ENCODE data around the gene SAT1. TPM values are rescaled to one million over a fixed set of nuclear protein-coding genes. Genes with fewer than 3 reads are reported as not detected.

Gene SAT1
- total RNA-seq, 1 donor from 2014 or later = 224 TPM

DNA sequence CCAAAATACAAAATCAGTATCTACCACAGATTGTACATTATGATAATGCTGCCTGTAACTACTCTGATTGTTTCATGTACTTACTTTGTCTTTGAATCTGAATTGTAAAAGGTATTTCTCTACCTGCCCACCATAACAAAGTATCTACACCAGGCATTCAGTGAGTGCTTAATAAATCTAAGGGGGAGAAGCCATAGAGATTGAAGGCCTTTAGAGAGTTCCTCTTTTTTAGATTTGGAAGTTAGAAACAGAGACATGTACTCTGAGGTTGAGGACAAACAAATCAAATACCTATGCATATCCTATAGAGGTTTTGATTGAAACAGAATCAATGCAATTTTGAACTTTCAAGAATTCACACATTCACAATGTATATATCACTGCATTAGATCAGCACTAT lies 42.7 kb downstream of the SAT1 start:
- Mint-ChIP-seq H3K4me3 (ENCODE audit: unreplicated experiment) (no peak overlapping the region), H3K27ac (ENCODE audit: unreplicated experiment) (no peak overlapping the region), H3K4me1 (ENCODE audit: low read depth, unreplicated experiment) (peaks cover 4% of the 10 kb centered on the region), H3K36me3 (ENCODE audit: low read depth, unreplicated experiment) (no peaks in the 10 kb centered on the region), H3K9me3 (ENCODE audit: unreplicated experiment) (no peaks in the 10 kb centered on the region), H3K27me3 (ENCODE audit: low read depth, unreplicated experiment) (no peaks in the 10 kb centered on the region)
- H3K4me2 ChIP-seq (ENCODE audit: low read length) = no peak overlapping the region
- no peaks in the 10 kb centered on the region for H3K4me1 ChIP-seq (ENCODE audit: insufficient read depth, low read length)
- no peak overlapping the region for H3K4me3 ChIP-seq (ENCODE audit: insufficient read depth, low read depth, low read length)
- no peak for FAIRE-seq
- no peaks in the 10 kb centered on the region for H3K36me3 ChIP-seq (ENCODE audit: insufficient read depth, low read length)
- H3K27me3 ChIP-seq (ENCODE audit: insufficient read depth, low read length) = no peaks in the 10 kb centered on the region
- no peak overlapping the region for H2AFZ ChIP-seq (ENCODE audit: low read depth, low read length)
- no peaks in the 10 kb centered on the region for H3K9me3 ChIP-seq (ENCODE audit: insufficient read depth, low read depth, low read length)
- TF ChIP-seq, protein P1, sequence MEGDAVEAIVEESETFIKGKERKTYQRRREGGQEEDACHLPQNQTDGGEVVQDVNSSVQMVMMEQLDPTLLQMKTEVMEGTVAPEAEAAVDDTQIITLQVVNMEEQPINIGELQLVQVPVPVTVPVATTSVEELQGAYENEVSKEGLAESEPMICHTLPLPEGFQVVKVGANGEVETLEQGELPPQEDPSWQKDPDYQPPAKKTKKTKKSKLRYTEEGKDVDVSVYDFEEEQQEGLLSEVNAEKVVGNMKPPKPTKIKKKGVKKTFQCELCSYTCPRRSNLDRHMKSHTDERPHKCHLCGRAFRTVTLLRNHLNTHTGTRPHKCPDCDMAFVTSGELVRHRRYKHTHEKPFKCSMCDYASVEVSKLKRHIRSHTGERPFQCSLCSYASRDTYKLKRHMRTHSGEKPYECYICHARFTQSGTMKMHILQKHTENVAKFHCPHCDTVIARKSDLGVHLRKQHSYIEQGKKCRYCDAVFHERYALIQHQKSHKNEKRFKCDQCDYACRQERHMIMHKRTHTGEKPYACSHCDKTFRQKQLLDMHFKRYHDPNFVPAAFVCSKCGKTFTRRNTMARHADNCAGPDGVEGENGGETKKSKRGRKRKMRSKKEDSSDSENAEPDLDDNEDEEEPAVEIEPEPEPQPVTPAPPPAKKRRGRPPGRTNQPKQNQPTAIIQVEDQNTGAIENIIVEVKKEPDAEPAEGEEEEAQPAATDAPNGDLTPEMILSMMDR (IDR thresholded peaks at IDR 0.05; ENCODE audit: insufficient read depth, low read depth, low read length) = no peak
- H3K9ac ChIP-seq (ENCODE audit: low read length) = no peak overlapping the region
- no peak for DNase-seq (ENCODE audit: low read depth)
- H4K20me1 ChIP-seq (ENCODE audit: insufficient read depth, low read length) = no peaks in the 10 kb centered on the region
- no peaks in the 10 kb centered on the region for H3K79me2 ChIP-seq (ENCODE audit: insufficient read depth, low read length)
- no peak overlapping the region for H3K27ac ChIP-seq (ENCODE audit: low read depth, low read length)

DNA sequence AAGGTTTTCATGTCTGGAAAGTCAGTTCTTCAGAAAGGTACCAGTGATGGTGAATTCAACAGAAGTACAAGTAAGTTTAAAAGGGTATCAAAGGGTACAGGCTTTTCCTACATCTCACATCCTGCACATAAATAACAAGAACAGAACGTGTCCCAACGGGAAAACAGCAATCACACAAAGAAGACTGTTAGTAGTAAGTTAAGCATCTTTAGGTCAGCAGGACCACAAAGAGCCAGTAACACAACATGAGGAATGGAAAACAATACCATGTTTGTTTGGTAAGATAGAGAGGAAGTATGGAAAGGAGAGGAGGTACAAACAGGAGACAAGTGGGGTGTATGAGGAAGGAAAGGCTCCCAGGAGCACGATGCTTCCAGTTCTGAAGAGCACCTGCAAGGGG lies 43.2 kb downstream of the SAT1 start:
- no peak overlapping the region for H3K4me3 Mint-ChIP-seq (ENCODE audit: unreplicated experiment)
- Histone ChIP-seq H3K4me3 (ENCODE audit: insufficient read depth, low read depth, low read length) (no peak overlapping the region), H3K4me2 (ENCODE audit: low read length) (no peak overlapping the region), H2AFZ (ENCODE audit: low read depth, low read length) (no peak overlapping the region), H4K20me1 (ENCODE audit: insufficient read depth, low read length) (no peaks in the 10 kb centered on the region), H3K27me3 (ENCODE audit: insufficient read depth, low read length) (no peaks in the 10 kb centered on the region), H3K9me3 (ENCODE audit: insufficient read depth, low read depth, low read length) (no peaks in the 10 kb centered on the region), H3K36me3 (ENCODE audit: insufficient read depth, low read length) (no peaks in the 10 kb centered on the region), H3K79me2 (ENCODE audit: insufficient read depth, low read length) (no peaks in the 10 kb centered on the region), H3K4me1 (ENCODE audit: insufficient read depth, low read length) (no peaks in the 10 kb centered on the region), H3K27ac (ENCODE audit: low read depth, low read length) (no peak overlapping the region), H3K9ac (ENCODE audit: low read length) (no peak overlapping the region)
- FAIRE-seq = no peak
- TF ChIP-seq EZH2 (IDR thresholded peaks at IDR 0.05; ENCODE audit: insufficient read depth, low read length) = no peak
- TF ChIP-seq, protein P1 (IDR thresholded peaks at IDR 0.05; ENCODE audit: insufficient read depth, low read depth, low read length) = no peak
- H3K27me3 Mint-ChIP-seq (ENCODE audit: low read depth, unreplicated experiment) = no peaks in the 10 kb centered on the region
- no peaks in the 10 kb centered on the region for H3K36me3 Mint-ChIP-seq (ENCODE audit: low read depth, unreplicated experiment)
- H3K27ac Mint-ChIP-seq (ENCODE audit: unreplicated experiment) = no peak overlapping the region
- H3K9me3 Mint-ChIP-seq (ENCODE audit: unreplicated experiment) = no peaks in the 10 kb centered on the region
- peaks cover 4% of the 10 kb centered on the region for H3K4me1 Mint-ChIP-seq (ENCODE audit: low read depth, unreplicated experiment)
- no peak for DNase-seq (ENCODE audit: low read depth)

DNA sequence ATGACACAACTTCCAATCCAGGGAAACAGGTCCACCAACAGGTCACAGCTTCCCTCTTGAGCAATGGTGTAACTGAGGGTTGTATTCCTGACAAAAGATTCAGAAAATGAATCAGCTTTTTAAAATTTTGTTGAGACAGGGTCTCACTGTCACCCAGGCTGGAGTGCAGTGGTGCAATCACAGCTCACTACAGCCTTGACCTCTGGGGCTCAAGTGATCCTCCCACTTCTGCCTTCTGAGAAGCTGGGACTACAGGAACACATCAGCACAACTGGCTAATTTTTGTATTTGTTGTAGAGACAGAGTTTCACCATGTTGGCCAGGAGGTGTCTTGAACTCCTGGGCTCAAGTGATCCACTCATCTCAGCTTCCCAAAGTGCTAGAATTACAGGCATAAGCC lies 43.7 kb downstream of the SAT1 start:
- DNase-seq (ENCODE audit: low read depth) (no peak), FAIRE-seq (peak; percentile 20)
- Histone ChIP-seq H2AFZ (ENCODE audit: low read depth, low read length) (no peak overlapping the region), H3K27ac (ENCODE audit: low read depth, low read length) (no peak overlapping the region), H3K9ac (ENCODE audit: low read length) (no peak overlapping the region), H3K79me2 (ENCODE audit: insufficient read depth, low read length) (no peaks in the 10 kb centered on the region), H3K9me3 (ENCODE audit: insufficient read depth, low read depth, low read length) (no peaks in the 10 kb centered on the region), H3K4me1 (ENCODE audit: insufficient read depth, low read length) (no peaks in the 10 kb centered on the region), H3K27me3 (ENCODE audit: insufficient read depth, low read length) (no peaks in the 10 kb centered on the region), H3K36me3 (ENCODE audit: insufficient read depth, low read length) (no peaks in the 10 kb centered on the region), H3K4me2 (ENCODE audit: low read length) (no peak overlapping the region), H4K20me1 (ENCODE audit: insufficient read depth, low read length) (no peaks in the 10 kb centered on the region), H3K4me3 (ENCODE audit: insufficient read depth, low read depth, low read length) (no peak overlapping the region)
- no peak for TF ChIP-seq EZH2 (IDR thresholded peaks at IDR 0.05; ENCODE audit: insufficient read depth, low read length)
- TF ChIP-seq, protein P1 (IDR thresholded peaks at IDR 0.05; ENCODE audit: insufficient read depth, low read depth, low read length) = no peak
- H3K36me3 Mint-ChIP-seq (ENCODE audit: low read depth, unreplicated experiment) = no peaks in the 10 kb centered on the region
- H3K27ac Mint-ChIP-seq (ENCODE audit: unreplicated experiment) = no peak overlapping the region
- H3K4me1 Mint-ChIP-seq (ENCODE audit: low read depth, unreplicated experiment) = peaks cover 4% of the 10 kb centered on the region
- no peaks in the 10 kb centered on the region for H3K27me3 Mint-ChIP-seq (ENCODE audit: low read depth, unreplicated experiment)
- H3K4me3 Mint-ChIP-seq (ENCODE audit: unreplicated experiment) = no peak overlapping the region
- no peaks in the 10 kb centered on the region for H3K9me3 Mint-ChIP-seq (ENCODE audit: unreplicated experiment)
